HT-29 (cell line): Measurements from ENCODE around the gene RHBDD3. TPM values are rescaled to one million over a fixed set of nuclear protein-coding genes. Genes with fewer than 3 reads are reported as not detected.

Experiments used
- DNase-seq: peaks from one replicate; pipeline ENCODE4 v3.0.0-alpha.2; 2015; ENCODE audit warnings: low spot score
- total RNA-seq: library from RNA; depleted of rRNA; stranded (reverse); fragments of >200 nt; shearing (Covaris generic); gene quantifications from 2 replicates; pipeline ENCODE4 v1.2.3, GENCODE V29; 2014

The RHBDD3 gene
- total RNA-seq, 1 experiment from 2014 or later = 72.4 TPM

DNA sequence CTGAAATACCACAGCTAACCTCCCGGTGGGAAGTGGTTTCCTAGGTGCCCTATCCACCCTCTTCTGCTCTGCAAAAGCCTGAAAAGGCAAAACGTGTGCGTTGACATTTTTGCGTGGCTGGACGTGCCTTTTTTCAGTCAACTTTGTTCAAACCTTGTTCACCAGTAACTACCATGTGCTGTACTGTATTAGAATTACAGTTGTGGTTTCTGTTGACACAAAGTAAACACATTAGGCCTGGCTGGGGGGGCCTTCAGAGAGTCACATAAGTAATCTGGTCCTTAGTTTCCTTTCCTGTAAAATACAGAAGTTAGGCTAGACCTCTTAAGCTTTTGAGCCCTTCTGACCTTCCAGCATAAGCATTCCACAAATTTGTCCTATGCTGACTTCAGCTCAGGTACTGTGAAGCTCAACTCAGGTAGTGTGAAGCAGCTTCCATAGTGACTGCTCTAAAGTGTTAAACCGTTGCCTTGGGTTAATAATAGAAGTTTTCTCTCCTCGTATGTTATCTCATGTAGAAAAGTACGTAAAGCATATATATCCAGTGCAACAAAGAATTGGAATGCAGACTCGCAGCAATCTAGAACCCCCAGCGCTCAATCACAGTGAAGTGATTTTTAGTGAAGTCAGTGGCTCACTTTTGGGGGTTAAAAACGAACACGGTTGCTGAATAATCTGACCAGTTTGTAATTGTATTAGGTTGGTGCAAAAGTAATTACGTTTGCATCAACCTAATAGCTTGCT is 2.1 kb upstream of the RHBDD3 start:
- no peak for DNase-seq

DNA sequence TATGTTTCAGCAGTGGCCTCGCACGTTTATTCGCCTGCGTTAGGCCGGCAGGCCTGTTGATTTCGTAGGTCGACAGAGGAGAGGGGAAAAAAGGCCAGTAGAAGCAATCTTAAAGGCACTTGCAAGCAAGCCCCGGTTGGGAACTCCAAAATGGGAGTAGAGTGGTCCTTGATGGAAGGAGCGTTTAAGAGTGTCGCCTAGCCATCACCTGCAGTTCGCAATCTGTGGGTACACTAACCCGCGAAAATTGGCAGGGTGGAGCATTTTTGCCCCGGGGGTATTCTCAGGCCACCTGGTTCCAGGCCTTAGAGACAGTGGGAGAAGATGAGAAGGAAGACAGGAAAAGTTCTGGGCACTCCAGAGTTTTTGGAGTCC is 1.4 kb upstream of the RHBDD3 start:
- DNase-seq = peak; percentile 40

- peak; percentile 53 for DNase-seq
These were observed 889 bp upstream of the RHBDD3 start for GRCh38 chr22:29268511-29269229.

GRCh38 chr22:29267462-29267857 is 321 bp downstream of the RHBDD3 start:
- no peak for DNase-seq

GRCh38 chr22:29266564-29267461 is 968 bp downstream of the RHBDD3 start:
- peak; percentile 29 for DNase-seq

GRCh38 chr22:29265929-29266328 is 1.9 kb downstream of the RHBDD3 start:
- no peak for DNase-seq

DNA sequence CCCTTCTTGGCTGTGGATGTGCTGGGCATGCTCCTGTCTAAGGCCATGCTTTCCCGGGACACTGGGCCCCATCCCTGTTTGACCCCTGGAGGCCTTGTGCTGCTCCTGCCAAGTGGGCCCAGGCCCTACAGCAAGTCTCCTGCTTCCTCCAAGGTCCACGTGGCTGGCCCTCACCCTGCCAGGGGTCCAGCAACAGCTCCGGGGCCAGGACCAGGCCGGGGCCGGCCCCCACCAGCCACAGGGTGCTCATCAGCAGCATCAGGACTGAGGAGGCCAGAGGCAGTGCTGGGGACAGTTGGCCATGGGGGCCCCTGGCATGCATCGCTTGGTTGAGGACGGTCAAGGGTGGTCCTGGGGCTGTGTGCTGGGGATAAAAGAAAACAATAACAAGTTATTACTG is 2.5 kb downstream of the RHBDD3 start:
- no peak for DNase-seq

DNA sequence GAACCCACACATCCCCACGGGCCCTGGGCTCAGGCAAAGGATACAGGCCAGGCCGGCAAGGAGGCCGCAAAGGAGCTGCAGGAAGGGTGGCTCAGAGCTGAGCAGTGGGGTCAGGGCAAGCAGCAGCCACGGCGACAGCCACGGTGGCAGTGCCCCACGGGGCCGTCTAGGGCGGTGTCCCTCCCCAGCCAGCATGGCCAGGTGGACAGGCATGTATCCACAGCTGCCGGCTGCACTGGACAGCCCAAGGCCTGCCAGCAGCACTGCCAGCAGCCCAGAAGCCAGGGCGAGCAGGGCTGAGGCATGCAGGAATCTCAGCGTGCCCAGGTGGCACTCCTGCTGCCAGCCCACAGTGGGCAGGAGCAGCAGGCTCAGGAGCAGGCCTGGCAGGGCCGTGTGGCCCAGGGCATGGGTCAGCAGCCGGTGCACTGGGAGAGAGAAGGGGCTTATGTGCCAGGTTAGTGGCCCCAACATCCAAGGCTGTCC is 3.9 kb downstream of the RHBDD3 start:
- no peak for DNase-seq

DNA sequence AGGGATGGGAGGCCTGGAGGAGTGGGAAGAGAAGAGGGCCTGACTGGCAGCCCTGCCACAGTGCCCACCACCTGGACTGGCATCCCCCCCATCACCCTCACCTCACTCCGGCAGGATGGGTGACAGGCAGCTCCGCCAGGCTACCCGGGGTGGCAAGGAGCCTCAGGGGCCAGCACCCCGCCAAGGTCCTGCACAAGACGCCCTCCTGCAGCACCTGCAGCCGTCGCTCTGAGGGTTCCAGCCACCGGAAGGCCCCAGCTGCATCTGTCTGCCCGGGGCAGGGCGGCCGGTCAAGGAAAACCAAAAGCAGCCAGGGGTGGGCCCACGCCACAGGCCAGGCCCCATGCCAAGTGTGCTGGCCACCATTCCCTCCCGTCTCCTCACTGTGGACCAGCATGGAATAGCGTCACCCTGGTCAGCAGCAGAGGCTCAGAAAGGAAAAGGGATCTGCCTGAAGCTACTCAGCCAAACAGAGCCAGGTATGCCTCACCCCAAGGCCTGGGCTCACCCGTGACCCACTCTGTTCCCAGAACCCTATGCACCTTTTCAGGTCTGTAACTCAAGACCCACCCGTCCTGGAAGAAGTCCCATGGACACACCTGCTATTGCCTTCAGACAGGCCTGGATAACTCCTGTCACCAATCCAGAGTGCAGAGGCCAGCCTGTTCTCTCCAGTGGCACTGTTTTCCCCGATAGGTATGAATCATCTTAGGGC is 7.0 kb downstream of the RHBDD3 start:
- no peak for DNase-seq

DNA sequence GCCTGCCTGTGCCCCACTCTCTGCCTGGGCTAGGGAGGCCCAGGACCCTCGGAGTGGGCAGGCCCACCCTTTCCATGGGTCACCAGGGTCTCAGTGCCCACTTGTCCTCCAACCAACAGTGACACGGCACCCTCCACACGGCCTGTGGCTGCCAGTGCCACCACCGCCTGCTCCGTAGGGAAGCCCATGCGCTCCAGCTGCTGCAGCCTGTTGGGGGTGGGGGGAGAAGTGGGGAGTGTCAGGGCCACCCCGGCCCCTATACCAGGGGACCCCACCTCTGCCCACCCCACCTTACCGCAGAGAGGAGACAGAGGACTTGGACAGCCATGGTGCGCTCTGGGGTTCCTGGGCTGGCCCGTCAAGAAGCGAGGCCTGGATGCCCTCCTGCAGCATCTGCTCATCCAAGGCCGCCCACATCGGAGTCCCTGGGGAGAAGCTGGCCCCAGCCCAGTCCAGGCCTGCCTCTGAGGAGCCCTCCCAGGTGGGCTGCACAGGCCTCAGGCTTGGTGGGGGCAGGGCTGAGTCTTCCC is 7.7 kb downstream of the RHBDD3 start:
- no peak for DNase-seq

DNA sequence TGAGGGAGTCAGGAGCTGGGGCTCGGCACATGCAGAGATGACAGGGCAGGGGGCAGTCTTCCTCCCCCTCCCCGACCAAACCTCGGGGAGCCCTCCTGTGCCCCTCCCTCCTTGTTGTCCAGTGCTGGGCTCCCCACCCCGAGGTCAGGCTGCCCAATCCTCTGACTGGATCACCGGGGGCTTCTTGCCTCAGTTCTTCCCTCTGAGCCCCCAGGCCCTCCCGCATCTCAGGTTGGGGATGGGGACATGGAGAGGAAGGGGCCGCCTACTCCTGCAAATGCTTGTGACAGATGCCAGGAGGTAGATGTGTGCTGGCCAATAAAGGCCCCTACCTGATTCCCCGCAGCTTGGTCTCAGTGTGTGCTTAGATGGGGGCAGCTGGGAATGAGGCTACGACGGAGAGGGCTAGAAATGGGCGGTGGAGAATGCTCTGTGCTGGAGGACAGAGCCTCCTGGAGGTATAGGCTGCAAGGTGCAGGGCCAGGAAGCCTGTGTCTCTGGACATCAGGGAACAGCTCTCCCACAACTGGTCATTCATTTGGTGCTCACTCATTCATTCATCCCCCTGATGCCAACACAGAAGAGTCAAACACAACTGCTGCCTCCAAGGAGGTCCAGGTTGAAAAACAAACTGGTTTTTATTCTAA is 8.4 kb downstream of the RHBDD3 start:
- peak; percentile 33 for DNase-seq

- no peak for DNase-seq
These were observed 9.2 kb downstream of the RHBDD3 start for GRCh38 chr22:29258407-29259252.

GRCh38 chr22:29257751-29258181 is 10.0 kb downstream of the RHBDD3 start:
- no peak for DNase-seq

DNA sequence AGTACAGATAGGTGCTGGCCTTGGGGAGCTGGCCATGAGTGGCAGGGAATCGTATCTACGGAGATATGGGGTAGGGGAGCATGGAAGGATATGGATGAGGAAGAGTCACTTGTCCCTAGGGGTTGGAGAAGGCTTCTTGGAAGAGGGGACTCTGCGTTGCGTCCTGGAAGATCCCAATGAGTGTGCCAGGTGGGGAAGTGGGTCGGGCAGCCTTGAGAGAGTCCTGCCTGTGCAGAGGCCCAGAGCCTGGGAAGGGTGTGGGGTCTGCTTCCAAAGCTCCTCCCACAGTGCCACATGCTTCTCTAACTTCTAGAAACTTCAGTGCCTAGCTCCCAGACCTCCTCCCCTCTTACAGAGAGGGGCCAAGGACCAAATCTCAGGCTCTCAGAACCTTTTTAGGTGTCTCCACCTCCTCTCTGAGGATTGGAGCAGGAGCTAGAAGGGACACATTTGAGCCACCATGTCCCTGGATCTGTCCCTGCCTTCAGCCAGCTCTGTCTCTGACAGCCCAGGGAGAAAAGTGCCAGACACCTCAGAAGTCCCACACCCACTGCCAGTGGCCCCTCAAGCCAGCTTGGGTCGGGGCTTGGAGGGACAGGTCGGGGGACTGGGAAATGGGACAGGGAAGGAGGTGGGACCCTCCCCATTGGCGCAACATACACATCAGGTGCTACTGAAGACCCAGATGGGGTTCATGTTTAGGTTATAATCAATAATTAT is 11.0 kb downstream of the RHBDD3 start:
- DNase-seq = no peak

DNA sequence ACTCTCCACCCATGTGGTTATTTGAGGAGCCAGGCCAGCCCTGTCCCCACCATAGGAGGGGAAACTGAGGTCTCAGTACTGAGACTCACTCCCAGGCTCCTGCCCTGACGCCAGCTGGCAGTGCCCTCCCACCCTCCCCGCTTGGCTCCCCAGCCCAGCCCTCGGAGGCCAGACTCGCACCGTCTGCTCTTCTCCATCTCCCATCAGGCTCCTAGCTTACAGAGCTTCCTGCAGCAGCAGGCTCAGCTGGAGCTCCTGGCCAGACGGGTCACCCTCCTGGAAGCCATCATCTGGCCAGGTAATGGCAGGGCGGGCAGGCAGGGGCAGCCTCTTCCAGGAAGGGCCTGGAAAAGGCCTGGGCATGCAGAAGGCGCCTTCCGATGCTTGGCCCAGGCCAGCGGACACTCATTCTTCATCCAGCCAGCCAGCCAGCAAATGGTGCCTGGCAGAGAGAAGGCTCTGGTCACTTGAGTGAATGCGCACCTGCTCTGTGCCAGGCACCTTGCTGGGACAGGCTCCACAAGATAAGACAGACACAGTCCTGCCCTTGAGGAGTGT is 12.6 kb downstream of the RHBDD3 start:
- no peak for DNase-seq

- no peak for DNase-seq
These were observed 13.5 kb downstream of the RHBDD3 start for GRCh38 chr22:29254286-29254660.

DNA sequence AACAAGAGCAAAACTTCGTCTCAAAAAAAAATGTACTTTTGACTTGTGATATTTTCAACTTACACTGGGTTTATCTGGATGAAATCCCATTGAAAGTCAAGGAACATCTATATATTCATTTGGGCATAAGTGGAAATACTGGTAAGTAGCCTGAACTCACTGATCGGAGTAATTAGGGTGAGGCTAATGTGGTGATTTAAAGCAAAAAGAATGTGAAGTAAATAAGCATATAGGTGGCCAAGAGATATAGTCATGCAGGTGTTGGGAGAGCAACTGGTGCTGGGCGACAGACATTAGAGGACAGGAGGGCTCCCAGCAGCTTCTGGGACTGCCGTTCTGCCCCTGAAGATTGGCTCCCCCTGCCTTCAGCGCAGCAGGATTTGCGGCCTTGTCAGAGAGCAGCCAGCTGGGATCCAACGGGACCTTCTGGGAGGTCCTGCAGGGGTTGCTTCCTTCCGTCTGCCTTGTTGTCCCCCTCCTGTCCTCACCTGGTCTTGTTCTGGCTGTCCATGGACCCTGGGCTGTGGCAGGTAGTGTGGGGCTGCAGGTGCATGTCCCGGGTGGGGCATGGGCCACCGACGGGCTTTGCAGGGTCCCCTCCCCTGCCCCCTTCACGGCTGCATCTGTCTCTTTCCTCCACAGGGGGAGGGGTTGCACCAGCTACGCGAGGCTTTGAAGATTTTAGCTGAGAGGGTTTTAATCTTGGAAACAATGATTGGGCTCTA is 14.1 kb downstream of the RHBDD3 start:
- no peak for DNase-seq
